ENCODE data around the gene SLC10A2.
"Not testable (repeated sequence)": the region's sequence is repeated elsewhere in the genome, so short reads cannot be mapped to it uniquely, and the experiment has no call there.

Gene SLC10A2, protein sequence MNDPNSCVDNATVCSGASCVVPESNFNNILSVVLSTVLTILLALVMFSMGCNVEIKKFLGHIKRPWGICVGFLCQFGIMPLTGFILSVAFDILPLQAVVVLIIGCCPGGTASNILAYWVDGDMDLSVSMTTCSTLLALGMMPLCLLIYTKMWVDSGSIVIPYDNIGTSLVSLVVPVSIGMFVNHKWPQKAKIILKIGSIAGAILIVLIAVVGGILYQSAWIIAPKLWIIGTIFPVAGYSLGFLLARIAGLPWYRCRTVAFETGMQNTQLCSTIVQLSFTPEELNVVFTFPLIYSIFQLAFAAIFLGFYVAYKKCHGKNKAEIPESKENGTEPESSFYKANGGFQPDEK

DNA sequence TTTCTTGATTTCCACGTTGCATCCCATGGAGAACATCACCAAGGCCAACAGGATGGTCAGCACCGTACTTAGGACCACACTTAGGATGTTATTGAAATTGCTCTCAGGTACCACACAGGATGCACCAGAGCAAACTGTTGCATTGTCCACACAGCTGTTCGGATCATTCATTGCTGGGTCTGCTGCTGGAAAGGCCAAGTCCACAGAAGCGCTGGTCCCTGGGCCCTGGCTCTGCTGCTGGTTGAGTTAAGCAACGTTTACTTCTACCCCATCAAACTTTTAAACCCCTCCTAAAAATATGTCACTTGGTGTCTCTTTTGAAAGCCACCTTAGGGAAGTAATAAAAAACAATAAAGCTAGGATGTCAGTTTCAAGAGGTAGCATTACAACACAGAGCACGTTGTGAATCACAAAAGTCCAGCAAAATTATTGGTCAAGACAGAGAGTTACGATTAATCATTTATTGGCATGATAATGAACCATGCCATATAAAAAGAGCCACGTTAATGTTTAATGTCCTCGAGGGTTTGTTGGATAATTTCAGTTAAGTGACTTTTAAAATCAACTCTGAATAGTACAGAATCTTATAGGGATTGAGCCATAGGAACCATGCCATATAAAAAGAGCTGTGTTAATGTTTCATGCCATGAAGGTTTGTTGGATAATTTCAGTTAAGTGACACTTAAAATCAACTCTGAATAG lies at the start of gene SLC10A2:
Gene SLC10A2, minus strand, starts transcription at position 339 of the 702 bp plus-strand sequence. Its CDS starts 168 bp downstream, at position 171.
- Histone ChIP-seq H3K27me3 (ENCODE audit: insufficient read depth, insufficient read length) (no peaks in the 10 kb centered on the region), H3K9ac (ENCODE audit: insufficient read length, low read depth) (no peak within 1 kb of the TSS), H3K9me3 (ENCODE audit: insufficient read depth, low read length) (no peaks in the 10 kb centered on the region), H3K4me3 (ENCODE audit: insufficient read length, low read depth) (no peak within 1 kb of the TSS), H3K4me1 (ENCODE audit: insufficient read depth, insufficient read length) (peaks cover 5% of the 10 kb centered on the region), H3K36me3 (ENCODE audit: insufficient read depth, insufficient read length, low read length) (no peaks in the 10 kb centered on the region)
- TF ChIP-seq ZNF274 (IDR thresholded peaks at IDR 0.05; ENCODE audit: low read depth, low read length) (no peak), SUZ12 (IDR thresholded peaks at IDR 0.05; ENCODE audit: extremely low read depth, insufficient read depth, insufficient read length) (no peak), YY1 (IDR thresholded peaks at IDR 0.05; ENCODE audit: insufficient read depth, insufficient read length) (no peak)
- DNase-seq (ENCODE audit: low read depth, low spot score) = no peak

DNA sequence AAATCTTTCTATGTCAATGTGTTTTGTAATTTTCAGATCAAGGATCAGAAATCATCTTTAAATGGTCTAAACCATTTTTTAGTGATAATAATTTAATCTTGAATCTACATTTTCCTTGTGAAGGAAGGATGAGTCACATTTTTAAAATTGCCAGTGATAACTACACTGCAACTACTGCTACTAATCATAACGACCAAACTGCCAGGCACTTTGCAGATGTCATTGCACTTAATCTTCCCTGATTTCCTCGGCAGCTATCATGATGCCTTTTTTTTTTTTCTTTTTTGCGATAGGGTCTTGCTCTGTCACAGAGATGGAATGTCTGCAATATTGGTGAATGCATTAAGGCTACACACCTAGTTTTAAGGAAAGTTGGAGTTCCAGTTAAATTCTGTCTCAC lies 41.4 kb upstream of the SLC10A2 start:
- no peak for TF ChIP-seq YY1 (IDR thresholded peaks at IDR 0.05; ENCODE audit: insufficient read depth, insufficient read length)
- TF ChIP-seq ZNF274 (IDR thresholded peaks at IDR 0.05; ENCODE audit: low read depth, low read length) = no peak
- no peak for TF ChIP-seq SUZ12 (IDR thresholded peaks at IDR 0.05; ENCODE audit: extremely low read depth, insufficient read depth, insufficient read length)
- H3K9me3 ChIP-seq (ENCODE audit: insufficient read depth, low read length) = no peaks in the 10 kb centered on the region; the same call in 1 of the 2 replicates
- H3K36me3 ChIP-seq (ENCODE audit: insufficient read depth, insufficient read length, low read length) = no peaks in the 10 kb centered on the region
- no peaks in the 10 kb centered on the region for H3K27me3 ChIP-seq (ENCODE audit: insufficient read depth, insufficient read length)
- DNase-seq (ENCODE audit: low read depth, low spot score) = no peak
- H3K4me3 ChIP-seq (ENCODE audit: insufficient read length, low read depth) = no peak overlapping the region
- H3K9ac ChIP-seq (ENCODE audit: insufficient read length, low read depth) = no peak overlapping the region
- H3K4me1 ChIP-seq (ENCODE audit: insufficient read depth, insufficient read length) = peaks cover 2% of the 10 kb centered on the region

DNA sequence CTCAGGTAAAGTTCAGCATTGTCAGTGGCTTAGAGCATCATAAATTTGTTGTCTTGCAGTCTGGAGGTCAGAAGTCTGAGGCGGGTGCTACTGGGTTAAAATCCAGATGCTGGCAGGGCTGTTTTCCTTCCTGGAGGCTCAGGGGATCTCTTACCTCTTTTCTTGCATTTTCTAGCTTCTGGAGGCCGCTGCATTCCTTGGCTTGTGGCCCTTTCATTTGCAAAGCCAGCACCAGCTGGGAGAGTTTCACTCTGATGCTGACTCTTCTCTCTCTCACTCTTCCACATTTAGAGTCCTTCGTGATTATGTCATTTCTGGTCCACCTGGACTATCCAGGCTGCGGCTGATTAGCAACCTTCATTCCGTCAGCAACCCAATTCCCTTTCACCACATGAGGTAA lies 38.1 kb upstream of the SLC10A2 start:
- TF ChIP-seq ZNF274 (IDR thresholded peaks at IDR 0.05; ENCODE audit: low read depth, low read length) (no peak), YY1 (IDR thresholded peaks at IDR 0.05; ENCODE audit: insufficient read depth, insufficient read length) (no peak), SUZ12 (IDR thresholded peaks at IDR 0.05; ENCODE audit: extremely low read depth, insufficient read depth, insufficient read length) (no peak)

DNA sequence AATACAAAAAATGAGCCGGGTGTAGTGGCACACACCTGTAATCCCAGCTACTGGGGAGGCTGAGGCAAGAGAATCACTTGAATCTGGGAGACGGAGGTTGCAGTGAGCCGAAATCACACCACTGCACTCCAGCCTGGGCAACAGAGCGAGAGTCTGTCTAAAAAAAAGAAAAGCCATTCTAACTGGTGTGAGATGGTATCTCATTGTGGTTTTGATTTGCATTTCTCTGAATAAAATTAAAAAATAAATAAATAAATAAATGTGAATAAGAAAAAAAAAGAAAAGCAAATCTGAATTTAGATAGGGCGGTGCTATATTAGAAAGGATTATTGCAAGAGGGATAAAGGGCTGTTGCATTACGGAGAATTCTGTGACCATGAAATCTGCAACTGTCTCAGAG lies 37.2 kb upstream of the SLC10A2 start:
- H3K9ac ChIP-seq (ENCODE audit: insufficient read length, low read depth); H3K27me3 ChIP-seq (ENCODE audit: insufficient read depth, insufficient read length); H3K4me1 ChIP-seq (ENCODE audit: insufficient read depth, insufficient read length); H3K4me3 ChIP-seq (ENCODE audit: insufficient read length, low read depth); DNase-seq (ENCODE audit: low read depth, low spot score); H3K36me3 ChIP-seq (ENCODE audit: insufficient read depth, insufficient read length, low read length); H3K9me3 ChIP-seq (ENCODE audit: insufficient read depth, low read length): not testable (repeated sequence)

More for the DNA sequence above, 38.1 kb upstream of the SLC10A2 start:
- Histone ChIP-seq H3K4me3 (ENCODE audit: insufficient read length, low read depth) (no peak overlapping the region), H3K9me3 (ENCODE audit: insufficient read depth, low read length) (no peaks in the 10 kb centered on the region; the same call in 1 of the 2 replicates), H3K9ac (ENCODE audit: insufficient read length, low read depth) (no peak overlapping the region), H3K36me3 (ENCODE audit: insufficient read depth, insufficient read length, low read length) (no peaks in the 10 kb centered on the region), H3K4me1 (ENCODE audit: insufficient read depth, insufficient read length) (peaks cover 2% of the 10 kb centered on the region), H3K27me3 (ENCODE audit: insufficient read depth, insufficient read length) (no peaks in the 10 kb centered on the region)
- DNase-seq (ENCODE audit: low read depth, low spot score) = peak; percentile 48

DNA sequence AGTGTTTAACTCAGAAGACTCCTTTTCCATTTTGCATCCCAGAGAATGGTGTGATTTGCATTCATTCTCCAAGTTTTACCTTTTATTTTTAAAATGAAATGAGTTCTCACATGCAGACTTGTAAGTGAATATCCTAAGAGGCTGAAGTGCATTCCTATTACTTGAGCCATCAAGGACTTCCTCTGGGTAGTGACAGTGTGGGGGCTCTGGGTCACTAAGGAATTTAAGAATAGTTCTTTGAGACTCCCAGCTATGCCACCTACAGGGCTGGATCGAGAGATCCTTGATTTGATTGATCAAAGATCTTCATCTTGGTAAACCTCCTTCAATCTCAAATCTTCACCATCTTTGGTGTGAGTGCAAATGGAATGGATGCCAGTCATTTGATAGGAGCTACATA lies 36.3 kb upstream of the SLC10A2 start:
- TF ChIP-seq SUZ12 (IDR thresholded peaks at IDR 0.05; ENCODE audit: extremely low read depth, insufficient read depth, insufficient read length) (no peak), ZNF274 (IDR thresholded peaks at IDR 0.05; ENCODE audit: low read depth, low read length) (no peak), YY1 (IDR thresholded peaks at IDR 0.05; ENCODE audit: insufficient read depth, insufficient read length) (no peak)
- Histone ChIP-seq H3K9me3 (ENCODE audit: insufficient read depth, low read length) (no peaks in the 10 kb centered on the region; the same call in 1 of the 2 replicates), H3K36me3 (ENCODE audit: insufficient read depth, insufficient read length, low read length) (no peaks in the 10 kb centered on the region), H3K4me1 (ENCODE audit: insufficient read depth, insufficient read length) (peaks cover 2% of the 10 kb centered on the region), H3K27me3 (ENCODE audit: insufficient read depth, insufficient read length) (no peaks in the 10 kb centered on the region), H3K4me3 (ENCODE audit: insufficient read length, low read depth) (no peak overlapping the region), H3K9ac (ENCODE audit: insufficient read length, low read depth) (no peak overlapping the region)
- no peak for DNase-seq (ENCODE audit: low read depth, low spot score)

DNA sequence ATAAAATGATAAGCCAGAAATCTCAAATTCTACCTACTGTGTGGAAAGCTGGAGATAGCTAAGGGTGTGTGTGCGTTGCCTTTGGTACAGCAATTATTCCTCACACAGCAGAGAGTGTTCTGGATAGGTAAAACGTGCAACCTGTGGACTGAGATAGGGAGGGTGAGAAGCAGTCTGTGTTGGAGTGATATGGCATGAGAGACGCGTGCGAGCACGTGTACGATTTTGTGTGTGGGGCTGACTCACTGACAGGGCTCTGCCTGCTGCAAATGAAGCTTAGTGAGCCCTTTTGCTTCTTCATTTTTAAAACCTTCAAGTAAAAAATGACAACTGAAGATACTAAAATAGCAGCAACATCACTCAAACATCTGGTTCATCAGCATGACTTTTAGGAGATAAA lies 35.7 kb upstream of the SLC10A2 start:
- DNase-seq (ENCODE audit: low read depth, low spot score) = no peak
- Histone ChIP-seq H3K36me3 (ENCODE audit: insufficient read depth, insufficient read length, low read length) (no peaks in the 10 kb centered on the region), H3K4me3 (ENCODE audit: insufficient read length, low read depth) (no peak overlapping the region)

DNA sequence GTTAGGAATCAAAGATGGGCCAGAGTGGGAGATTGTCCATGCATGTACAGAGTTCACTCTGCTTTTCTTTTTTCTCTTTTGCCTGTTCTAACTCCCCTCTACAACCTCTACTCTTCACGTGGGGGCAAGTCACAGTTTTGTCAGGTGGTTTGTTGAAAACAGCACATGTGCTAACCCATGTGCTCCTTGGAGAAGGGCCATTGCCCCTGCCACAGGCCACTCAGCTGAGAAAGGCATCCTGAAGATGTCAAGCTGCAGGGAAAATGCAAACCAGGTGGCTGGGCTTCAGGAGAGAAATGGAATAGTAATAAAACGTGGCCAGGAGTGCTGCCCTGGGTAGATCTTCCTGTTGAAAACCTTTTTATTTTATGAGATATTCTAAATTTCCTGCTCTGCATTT lies 35.3 kb upstream of the SLC10A2 start:
- Histone ChIP-seq H3K9ac (ENCODE audit: insufficient read length, low read depth) (no peak overlapping the region), H3K4me1 (ENCODE audit: insufficient read depth, insufficient read length) (peaks cover 2% of the 10 kb centered on the region), H3K9me3 (ENCODE audit: insufficient read depth, low read length) (no peaks in the 10 kb centered on the region; the same call in 1 of the 2 replicates), H3K27me3 (ENCODE audit: insufficient read depth, insufficient read length) (no peaks in the 10 kb centered on the region), H3K36me3 (ENCODE audit: insufficient read depth, insufficient read length, low read length) (no peaks in the 10 kb centered on the region), H3K4me3 (ENCODE audit: insufficient read length, low read depth) (no peak overlapping the region)
- TF ChIP-seq ZNF274 (IDR thresholded peaks at IDR 0.05; ENCODE audit: low read depth, low read length) (no peak), SUZ12 (IDR thresholded peaks at IDR 0.05; ENCODE audit: extremely low read depth, insufficient read depth, insufficient read length) (no peak), YY1 (IDR thresholded peaks at IDR 0.05; ENCODE audit: insufficient read depth, insufficient read length) (no peak)
- DNase-seq (ENCODE audit: low read depth, low spot score) = no peak

More for the DNA sequence above, 35.7 kb upstream of the SLC10A2 start:
- Histone ChIP-seq H3K4me1 (ENCODE audit: insufficient read depth, insufficient read length) (peaks cover 2% of the 10 kb centered on the region), H3K9ac (ENCODE audit: insufficient read length, low read depth) (no peak overlapping the region), H3K27me3 (ENCODE audit: insufficient read depth, insufficient read length) (no peaks in the 10 kb centered on the region), H3K9me3 (ENCODE audit: insufficient read depth, low read length) (no peaks in the 10 kb centered on the region; the same call in 1 of the 2 replicates)
- TF ChIP-seq SUZ12 (IDR thresholded peaks at IDR 0.05; ENCODE audit: extremely low read depth, insufficient read depth, insufficient read length) = no peak
- TF ChIP-seq YY1 (IDR thresholded peaks at IDR 0.05; ENCODE audit: insufficient read depth, insufficient read length) = no peak
- no peak for TF ChIP-seq ZNF274 (IDR thresholded peaks at IDR 0.05; ENCODE audit: low read depth, low read length)

All from NT2/D1 (cell line).